Lower leg skin (tissue), 3 donors: ENCODE data around the gene MACF1.

Source experiments
- POLR2A ChIP-seq, 2 donors: fragments of 450-650 bp; IDR thresholded peaks; one replicate each; pipeline ENCODE4 v1.6.1; 2016 to 2017; ENCODE audit warnings: antibody characterized with exemption in 2 of 2, mild to moderate bottlenecking in 1 of 2, moderate library complexity in 1 of 2
- TF ChIP-seq, protein P1 (sequence below), 3 donors: fragments of 450-650 bp; IDR thresholded peaks; one replicate each; pipeline ENCODE4 v1.5.1; 2016; ENCODE audit warnings: antibody characterized with exemption in 3 of 3, mild to moderate bottlenecking in 3 of 3, moderate library complexity in 2 of 3

DNA sequence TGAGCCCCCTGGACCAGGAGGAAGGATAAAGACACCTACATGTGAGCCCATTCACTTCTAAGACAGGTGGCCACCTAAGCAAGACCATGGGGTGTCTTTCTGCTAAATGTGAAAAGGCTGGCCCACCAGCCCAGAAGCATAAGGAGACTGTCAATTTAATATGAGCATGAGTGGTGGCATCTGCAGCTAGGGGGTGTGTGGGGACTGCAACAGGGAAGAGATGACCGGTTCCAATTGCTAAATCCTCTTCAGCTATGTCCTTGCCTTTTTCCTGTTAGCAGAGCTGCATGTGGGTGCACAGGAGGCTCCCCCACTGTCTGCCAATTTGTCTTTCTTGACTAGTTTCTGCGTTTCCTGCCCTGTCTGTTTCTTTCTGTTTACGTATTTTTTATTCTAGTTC lies 264.7 kb downstream of the MACF1 start:
- TF ChIP-seq, protein P1, sequence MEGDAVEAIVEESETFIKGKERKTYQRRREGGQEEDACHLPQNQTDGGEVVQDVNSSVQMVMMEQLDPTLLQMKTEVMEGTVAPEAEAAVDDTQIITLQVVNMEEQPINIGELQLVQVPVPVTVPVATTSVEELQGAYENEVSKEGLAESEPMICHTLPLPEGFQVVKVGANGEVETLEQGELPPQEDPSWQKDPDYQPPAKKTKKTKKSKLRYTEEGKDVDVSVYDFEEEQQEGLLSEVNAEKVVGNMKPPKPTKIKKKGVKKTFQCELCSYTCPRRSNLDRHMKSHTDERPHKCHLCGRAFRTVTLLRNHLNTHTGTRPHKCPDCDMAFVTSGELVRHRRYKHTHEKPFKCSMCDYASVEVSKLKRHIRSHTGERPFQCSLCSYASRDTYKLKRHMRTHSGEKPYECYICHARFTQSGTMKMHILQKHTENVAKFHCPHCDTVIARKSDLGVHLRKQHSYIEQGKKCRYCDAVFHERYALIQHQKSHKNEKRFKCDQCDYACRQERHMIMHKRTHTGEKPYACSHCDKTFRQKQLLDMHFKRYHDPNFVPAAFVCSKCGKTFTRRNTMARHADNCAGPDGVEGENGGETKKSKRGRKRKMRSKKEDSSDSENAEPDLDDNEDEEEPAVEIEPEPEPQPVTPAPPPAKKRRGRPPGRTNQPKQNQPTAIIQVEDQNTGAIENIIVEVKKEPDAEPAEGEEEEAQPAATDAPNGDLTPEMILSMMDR (IDR thresholded peaks at IDR 0.05) = no peak
- no peak for TF ChIP-seq POLR2A (IDR thresholded peaks at IDR 0.05)
